GM23338 (cell line): Measurements from ENCODE around the gene MEF2D. TPM values are rescaled to one million over a fixed set of nuclear protein-coding genes. Genes with fewer than 3 reads are reported as not detected.

Experiments used
- ATAC-seq: fragments of 200-7000 bp; cut with Tn5 transposase; 3 replicates; pipeline ENCODE4 v1.9.1; 2020
- DNase-seq: peaks from one replicate; pipeline ENCODE4 v3.0.0-alpha.2; 2015; ENCODE audit warnings: low spot score
- H2AFZ ChIP-seq: fragments of 200-600 bp; sonication (generic); 2 replicates; pipeline ENCODE4 v1.8.0; 2016; ENCODE audit warnings: antibody characterized with exemption, mild to moderate bottlenecking, moderate library complexity
- H3F3A ChIP-seq: fragments of 200-600 bp; sonication (generic); replicated peaks from 2 replicates; pipeline ENCODE4 v1.8.0; 2017; ENCODE audit warnings: antibody characterized with exemption, mixed run types, low read depth
- H3K27ac ChIP-seq: fragments of 200-600 bp; sonication (generic); 2 replicates; pipeline ENCODE4 v1.6.1; 2016; ENCODE audit warnings: low read depth
- H3K27me3 ChIP-seq: fragments of 200-600 bp; sonication (generic); 2 replicates; pipeline ENCODE4 v1.8.0; 2016; ENCODE audit warnings: mild to moderate bottlenecking, mixed run types, moderate library complexity; ENCODE audit not compliant: insufficient read depth
- H3K36me3 ChIP-seq: fragments of 200-600 bp; sonication (generic); 2 replicates; pipeline ENCODE4 v1.8.0; 2016; ENCODE audit warnings: mild to moderate bottlenecking; ENCODE audit not compliant: insufficient read depth
- H3K4me1 ChIP-seq: fragments of 200-600 bp; sonication (generic); 2 replicates; pipeline ENCODE4 v1.8.0; 2016; ENCODE audit warnings: mild to moderate bottlenecking, moderate library complexity; ENCODE audit not compliant: insufficient read depth
- H3K4me2 ChIP-seq: fragments of 200-600 bp; sonication (generic); 2 replicates; pipeline ENCODE4 v1.7.1; 2017; ENCODE audit warnings: mixed run types
- H3K4me3 ChIP-seq: fragments of 200-600 bp; sonication (generic); 2 replicates; pipeline ENCODE4 v1.6.1; 2016; ENCODE audit warnings: mixed run types
- H3K79me2 ChIP-seq: fragments of 200-600 bp; sonication (generic); replicated peaks from 2 replicates; pipeline ENCODE4 v1.8.0; 2017; ENCODE audit warnings: mild to moderate bottlenecking; ENCODE audit not compliant: insufficient read depth
- H3K9me2 ChIP-seq: fragments of 200-600 bp; sonication (generic); 2 replicates; pipeline ENCODE4 v1.8.0; 2017; ENCODE audit not compliant: insufficient read depth
- H4K20me1 ChIP-seq: fragments of 200-600 bp; sonication (generic); replicated peaks from 2 replicates; pipeline ENCODE4 v1.8.0; 2017; ENCODE audit warnings: mild to moderate bottlenecking; ENCODE audit not compliant: insufficient read depth
- H3K27ac Mint-ChIP-seq: 2 replicates; pipeline ENCODE4 v1.8.0; 2020; ENCODE audit warnings: inconsistent platforms, mild to moderate bottlenecking, moderate library complexity, mixed read lengths
- H3K27me3 Mint-ChIP-seq: 3 replicates; pipeline ENCODE4 v1.8.0; 2022; ENCODE audit warnings: low read depth, mild to moderate bottlenecking, moderate library complexity, mixed read lengths, inconsistent platforms; ENCODE audit not compliant: insufficient read depth, poor library complexity
- H3K36me3 Mint-ChIP-seq: 3 replicates; pipeline ENCODE4 v1.8.0; 2021; ENCODE audit warnings: low read depth, mild to moderate bottlenecking, inconsistent platforms, moderate library complexity, mixed read lengths
- H3K4me1 Mint-ChIP-seq: 3 replicates; pipeline ENCODE4 v1.8.0; 2020; ENCODE audit warnings: mild to moderate bottlenecking, inconsistent platforms, mixed read lengths
- H3K4me3 Mint-ChIP-seq: 3 replicates; pipeline ENCODE4 v1.8.0; 2021; ENCODE audit warnings: moderate library complexity, mild to moderate bottlenecking, inconsistent platforms, mixed read lengths
- H3K9me3 Mint-ChIP-seq: 3 replicates; pipeline ENCODE4 v1.8.0; 2020; ENCODE audit warnings: moderate library complexity, mild to moderate bottlenecking, inconsistent platforms, mixed read lengths
- CREB1 ChIP-seq: fragments of 250-450 bp; sonication (Bioruptor Pico); IDR thresholded peaks from 2 replicates; pipeline ENCODE4 v1.5.0; 2020; ENCODE audit warnings: low read depth, mild to moderate bottlenecking, moderate library complexity
- EZH2phosphoT487 ChIP-seq: fragments of 200-600 bp; sonication (generic); IDR thresholded peaks from one replicate; pipeline ENCODE4 v1.8.1; 2018; ENCODE audit warnings: antibody characterized with exemption; ENCODE audit not compliant: unreplicated experiment
- POLR2AphosphoS5 ChIP-seq: IDR thresholded peaks from 2 replicates; pipeline ENCODE4 v1.6.1; 2016; ENCODE audit warnings: antibody characterized with exemption, low read depth
- STAT1 ChIP-seq: IDR thresholded peaks from one replicate; pipeline ENCODE4 v1.6.1; 2016; ENCODE audit warnings: antibody characterized with exemption; ENCODE audit not compliant: unreplicated experiment
- ZNF114 ChIP-seq: fragments of 250-450 bp; sonication (Bioruptor Pico); IDR thresholded peaks from 2 replicates; pipeline ENCODE4 v1.5.0; 2020; ENCODE audit warnings: mild to moderate bottlenecking, moderate library complexity
- ZNF331 ChIP-seq: fragments of 250-450 bp; sonication (Bioruptor Pico); IDR thresholded peaks from 2 replicates; pipeline ENCODE4 v1.5.0; 2020; ENCODE audit warnings: low read depth, mild to moderate bottlenecking, moderate library complexity
- polyA plus RNA-seq: library from polyadenylated mRNA; unstranded; fragments of >200 nt; fragmentation: Nextera tagmentation; extraction: Ambion mirVana; gene quantifications from 2 replicates; pipeline ENCODE4 v1.2.1, GENCODE V29; 2016
- total RNA-seq: library from RNA; depleted of rRNA; stranded (reverse); fragments of >200 nt; shearing (Covaris generic); gene quantifications from 2 replicates; pipeline ENCODE4 v1.2.3, GENCODE V29; 2014
- TF ChIP-seq, protein P1 (sequence below), 2 experiments: fragments of 200-600 bp in 1 of 2; sonication (generic) in 1 of 2; conservative IDR thresholded peaks; 2 replicates each; pipeline versions ENCODE4 v1.5.1 to v1.6.1; 2016 to 2017; ENCODE audit warnings: antibody characterized with exemption in 2 of 2, low read depth in 2 of 2, mild to moderate bottlenecking in 2 of 2, moderate library complexity in 1 of 2
- TF ChIP-seq, protein P2 (sequence below): IDR thresholded peaks from one replicate; pipeline ENCODE4 v1.6.1; 2018; ENCODE audit warnings: antibody characterized with exemption; ENCODE audit not compliant: unreplicated experiment
- TF ChIP-seq, protein P3 (sequence below): IDR thresholded peaks from 2 replicates; pipeline ENCODE4 v1.6.1; 2016; ENCODE audit warnings: antibody characterized with exemption

The MEF2D gene
- total and polyA plus RNA-seq, 2 experiments from 2014 or later: 10.6 to 15.5 TPM

DNA sequence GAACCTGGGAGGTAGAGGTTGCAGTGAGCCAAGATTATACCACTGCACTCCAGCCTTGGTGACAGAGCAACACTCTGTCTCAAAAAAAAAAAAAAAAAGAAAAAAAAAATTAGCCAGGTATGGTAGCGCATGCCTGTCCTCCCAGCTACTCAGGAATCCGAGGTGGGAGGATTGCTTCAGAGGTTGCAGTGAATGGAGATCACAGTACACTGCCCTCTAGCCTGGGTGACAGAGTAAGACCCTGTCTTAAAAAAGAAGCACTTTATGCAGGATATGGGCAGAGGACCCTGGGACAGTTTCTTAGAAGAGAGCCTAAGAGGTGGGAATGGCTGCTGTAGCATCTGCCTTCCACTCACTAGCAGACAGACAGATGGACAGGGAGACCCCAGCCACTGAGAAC lies 48.8 kb upstream of the MEF2D start:
- H3F3A ChIP-seq: no peaks in the 10 kb centered on the region
- Mint-ChIP-seq H3K4me1 (no peaks in the 10 kb centered on the region), H3K27ac (no peak overlapping the region), H3K9me3 (no peaks in the 10 kb centered on the region), H3K27me3 (peaks cover 5% of the 10 kb centered on the region), H3K4me3 (no peak overlapping the region), H3K36me3 (peaks cover 18% of the 10 kb centered on the region)
- no peaks in the 10 kb centered on the region; the same call in 1 of the 2 replicates for H4K20me1 ChIP-seq
- no peaks in the 10 kb centered on the region for H3K79me2 ChIP-seq
- ATAC-seq: peak; percentile 88
- no peaks in the 10 kb centered on the region for H3K9me2 ChIP-seq
- no peaks in the 10 kb centered on the region for H3K27me3 ChIP-seq
- no peaks in the 10 kb centered on the region for H3K4me1 ChIP-seq
- H3K36me3 ChIP-seq: peaks cover under 1% of the 10 kb centered on the region; the same call in 1 of the 2 replicates
- DNase-seq: peak; percentile 50
- no peak overlapping the region for H2AFZ ChIP-seq
- H3K4me2 ChIP-seq: no peak overlapping the region
- H3K27ac ChIP-seq: no peak overlapping the region
- H3K4me3 ChIP-seq: no peak overlapping the region
- TF ChIP-seq, protein P1, sequence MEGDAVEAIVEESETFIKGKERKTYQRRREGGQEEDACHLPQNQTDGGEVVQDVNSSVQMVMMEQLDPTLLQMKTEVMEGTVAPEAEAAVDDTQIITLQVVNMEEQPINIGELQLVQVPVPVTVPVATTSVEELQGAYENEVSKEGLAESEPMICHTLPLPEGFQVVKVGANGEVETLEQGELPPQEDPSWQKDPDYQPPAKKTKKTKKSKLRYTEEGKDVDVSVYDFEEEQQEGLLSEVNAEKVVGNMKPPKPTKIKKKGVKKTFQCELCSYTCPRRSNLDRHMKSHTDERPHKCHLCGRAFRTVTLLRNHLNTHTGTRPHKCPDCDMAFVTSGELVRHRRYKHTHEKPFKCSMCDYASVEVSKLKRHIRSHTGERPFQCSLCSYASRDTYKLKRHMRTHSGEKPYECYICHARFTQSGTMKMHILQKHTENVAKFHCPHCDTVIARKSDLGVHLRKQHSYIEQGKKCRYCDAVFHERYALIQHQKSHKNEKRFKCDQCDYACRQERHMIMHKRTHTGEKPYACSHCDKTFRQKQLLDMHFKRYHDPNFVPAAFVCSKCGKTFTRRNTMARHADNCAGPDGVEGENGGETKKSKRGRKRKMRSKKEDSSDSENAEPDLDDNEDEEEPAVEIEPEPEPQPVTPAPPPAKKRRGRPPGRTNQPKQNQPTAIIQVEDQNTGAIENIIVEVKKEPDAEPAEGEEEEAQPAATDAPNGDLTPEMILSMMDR (conservative IDR thresholded peaks at IDR 0.05; ENCODE audit: low read depth in 2 of 2): peak; percentile 44 to 50
- no peak for TF ChIP-seq CREB1 (CRISPR knock-in tag)
- TF ChIP-seq ZNF114 (CRISPR knock-in tag): no peak
- TF ChIP-seq, protein P2, sequence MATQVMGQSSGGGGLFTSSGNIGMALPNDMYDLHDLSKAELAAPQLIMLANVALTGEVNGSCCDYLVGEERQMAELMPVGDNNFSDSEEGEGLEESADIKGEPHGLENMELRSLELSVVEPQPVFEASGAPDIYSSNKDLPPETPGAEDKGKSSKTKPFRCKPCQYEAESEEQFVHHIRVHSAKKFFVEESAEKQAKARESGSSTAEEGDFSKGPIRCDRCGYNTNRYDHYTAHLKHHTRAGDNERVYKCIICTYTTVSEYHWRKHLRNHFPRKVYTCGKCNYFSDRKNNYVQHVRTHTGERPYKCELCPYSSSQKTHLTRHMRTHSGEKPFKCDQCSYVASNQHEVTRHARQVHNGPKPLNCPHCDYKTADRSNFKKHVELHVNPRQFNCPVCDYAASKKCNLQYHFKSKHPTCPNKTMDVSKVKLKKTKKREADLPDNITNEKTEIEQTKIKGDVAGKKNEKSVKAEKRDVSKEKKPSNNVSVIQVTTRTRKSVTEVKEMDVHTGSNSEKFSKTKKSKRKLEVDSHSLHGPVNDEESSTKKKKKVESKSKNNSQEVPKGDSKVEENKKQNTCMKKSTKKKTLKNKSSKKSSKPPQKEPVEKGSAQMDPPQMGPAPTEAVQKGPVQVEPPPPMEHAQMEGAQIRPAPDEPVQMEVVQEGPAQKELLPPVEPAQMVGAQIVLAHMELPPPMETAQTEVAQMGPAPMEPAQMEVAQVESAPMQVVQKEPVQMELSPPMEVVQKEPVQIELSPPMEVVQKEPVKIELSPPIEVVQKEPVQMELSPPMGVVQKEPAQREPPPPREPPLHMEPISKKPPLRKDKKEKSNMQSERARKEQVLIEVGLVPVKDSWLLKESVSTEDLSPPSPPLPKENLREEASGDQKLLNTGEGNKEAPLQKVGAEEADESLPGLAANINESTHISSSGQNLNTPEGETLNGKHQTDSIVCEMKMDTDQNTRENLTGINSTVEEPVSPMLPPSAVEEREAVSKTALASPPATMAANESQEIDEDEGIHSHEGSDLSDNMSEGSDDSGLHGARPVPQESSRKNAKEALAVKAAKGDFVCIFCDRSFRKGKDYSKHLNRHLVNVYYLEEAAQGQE: no peak
- TF ChIP-seq, protein P3, sequence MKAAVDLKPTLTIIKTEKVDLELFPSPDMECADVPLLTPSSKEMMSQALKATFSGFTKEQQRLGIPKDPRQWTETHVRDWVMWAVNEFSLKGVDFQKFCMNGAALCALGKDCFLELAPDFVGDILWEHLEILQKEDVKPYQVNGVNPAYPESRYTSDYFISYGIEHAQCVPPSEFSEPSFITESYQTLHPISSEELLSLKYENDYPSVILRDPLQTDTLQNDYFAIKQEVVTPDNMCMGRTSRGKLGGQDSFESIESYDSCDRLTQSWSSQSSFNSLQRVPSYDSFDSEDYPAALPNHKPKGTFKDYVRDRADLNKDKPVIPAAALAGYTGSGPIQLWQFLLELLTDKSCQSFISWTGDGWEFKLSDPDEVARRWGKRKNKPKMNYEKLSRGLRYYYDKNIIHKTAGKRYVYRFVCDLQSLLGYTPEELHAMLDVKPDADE: no peak
- TF ChIP-seq EZH2phosphoT487: no peak
- no peak for TF ChIP-seq ZNF331 (CRISPR knock-in tag)

DNA sequence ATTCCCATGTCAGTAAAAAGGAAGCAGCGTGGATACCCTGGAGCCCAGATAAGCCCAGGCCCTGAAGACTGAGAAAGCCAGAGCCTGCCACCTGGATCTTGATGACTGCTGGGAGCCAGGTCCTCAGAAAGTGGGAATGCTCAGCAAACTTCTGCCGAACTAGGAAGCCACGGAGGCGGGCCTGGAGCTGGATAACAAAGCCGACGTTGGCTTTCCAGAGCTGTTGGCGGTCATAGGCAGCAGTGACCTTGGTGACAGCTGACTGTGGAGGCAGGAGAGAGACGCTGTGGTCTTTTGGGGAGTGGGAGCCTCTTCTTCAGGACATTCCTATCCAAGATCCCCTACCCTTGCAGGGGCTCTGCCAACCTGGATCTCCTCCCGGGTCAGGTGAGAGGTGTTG lies 47.4 kb upstream of the MEF2D start:
- H3K4me3 Mint-ChIP-seq: no peak overlapping the region
- H3K27ac ChIP-seq: no peak overlapping the region
- peaks cover 7% of the 10 kb centered on the region for H3K27me3 Mint-ChIP-seq
- no peaks in the 10 kb centered on the region for H3K4me1 ChIP-seq
- H3K9me2 ChIP-seq: no peaks in the 10 kb centered on the region
- H3K9me3 Mint-ChIP-seq: no peaks in the 10 kb centered on the region
- H3K36me3 ChIP-seq: no peaks in the 10 kb centered on the region
- H3K4me2 ChIP-seq: no peak overlapping the region
- ATAC-seq: no peak
- TF ChIP-seq STAT1 (no peak), POLR2AphosphoS5 (no peak), ZNF114 (CRISPR knock-in tag) (no peak), CREB1 (CRISPR knock-in tag) (no peak), ZNF331 (CRISPR knock-in tag) (no peak)
- TF ChIP-seq, protein P3: no peak
- H2AFZ ChIP-seq: no peak overlapping the region
- no peaks in the 10 kb centered on the region for H3F3A ChIP-seq
- peaks cover 16% of the 10 kb centered on the region for H3K36me3 Mint-ChIP-seq
- H3K79me2 ChIP-seq: no peaks in the 10 kb centered on the region
- no peak for DNase-seq
- H3K27me3 ChIP-seq: no peaks in the 10 kb centered on the region
- H3K27ac Mint-ChIP-seq: no peak overlapping the region
- no peaks in the 10 kb centered on the region; the same call in 1 of the 2 replicates for H4K20me1 ChIP-seq
- no peaks in the 10 kb centered on the region for H3K4me1 Mint-ChIP-seq
- H3K4me3 ChIP-seq: no peak overlapping the region
